ENCODE results near the gene SCN4A.

SCN4A gene

DNA sequence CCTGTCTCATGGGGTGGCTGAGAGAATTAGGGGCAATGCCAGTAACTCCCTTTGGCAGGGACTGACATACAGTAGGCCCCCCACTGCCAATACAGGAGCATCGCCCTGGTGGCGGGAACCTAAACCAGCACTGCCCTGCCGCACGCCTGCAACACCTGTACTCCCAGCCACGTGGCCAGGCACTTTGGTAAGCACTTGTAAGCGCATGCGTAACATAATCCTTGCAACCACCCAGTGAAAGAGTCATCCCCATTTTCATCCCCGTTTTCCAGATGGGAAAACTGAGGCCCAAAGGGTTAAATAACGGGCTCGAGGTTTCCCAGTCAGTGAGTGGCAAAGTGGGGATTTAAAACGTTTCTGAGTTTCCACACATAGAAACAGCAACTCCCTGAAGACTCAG, 17.5 kb downstream of the SCN4A start:
- DNase-seq (ENCODE audit: low read depth) = no peak

DNA sequence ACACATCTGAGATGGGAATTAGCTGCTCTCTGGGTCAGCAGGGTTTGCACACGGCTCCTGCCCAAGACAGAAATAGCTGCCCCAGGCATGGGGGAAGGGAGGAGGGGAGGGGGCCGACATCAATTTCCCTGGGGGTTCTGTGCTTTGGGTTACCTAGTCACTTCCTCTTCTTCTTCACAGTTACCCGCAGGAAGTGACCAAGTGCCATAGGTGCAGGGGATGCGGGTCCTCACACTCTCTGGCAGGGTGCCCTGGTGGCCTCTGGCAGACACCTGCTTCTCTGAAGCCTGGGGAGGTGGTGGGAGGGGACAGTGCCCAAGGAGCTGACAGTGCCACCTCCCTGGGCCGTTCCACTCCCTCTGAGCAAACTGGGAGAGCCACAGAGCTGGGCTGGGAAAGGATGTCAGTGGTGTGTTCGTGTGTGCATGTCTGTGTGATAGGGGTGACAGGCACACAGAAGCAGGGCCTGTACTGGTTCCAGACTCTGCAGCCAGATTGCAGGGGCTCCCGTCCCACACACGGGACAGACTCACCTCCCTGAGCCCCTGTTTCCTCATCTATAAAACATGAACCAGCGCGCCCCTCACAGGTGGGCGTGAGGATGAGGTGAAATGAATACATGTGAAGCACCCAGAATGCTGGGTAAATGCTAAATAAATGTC, 18.2 kb downstream of the SCN4A start:
- no peak for DNase-seq (ENCODE audit: low read depth)

- DNase-seq (ENCODE audit: low read depth) = no peak
Observed at GRCh38 chr17:63950940-63951907, 21.5 kb downstream of the SCN4A start.

- no peak for DNase-seq (ENCODE audit: low read depth)
Observed at GRCh38 chr17:63949576-63950250, 23.0 kb downstream of the SCN4A start.

GRCh38 chr17:63948521-63948920, 24.2 kb downstream of the SCN4A start:
- no peak for DNase-seq (ENCODE audit: low read depth)

DNA sequence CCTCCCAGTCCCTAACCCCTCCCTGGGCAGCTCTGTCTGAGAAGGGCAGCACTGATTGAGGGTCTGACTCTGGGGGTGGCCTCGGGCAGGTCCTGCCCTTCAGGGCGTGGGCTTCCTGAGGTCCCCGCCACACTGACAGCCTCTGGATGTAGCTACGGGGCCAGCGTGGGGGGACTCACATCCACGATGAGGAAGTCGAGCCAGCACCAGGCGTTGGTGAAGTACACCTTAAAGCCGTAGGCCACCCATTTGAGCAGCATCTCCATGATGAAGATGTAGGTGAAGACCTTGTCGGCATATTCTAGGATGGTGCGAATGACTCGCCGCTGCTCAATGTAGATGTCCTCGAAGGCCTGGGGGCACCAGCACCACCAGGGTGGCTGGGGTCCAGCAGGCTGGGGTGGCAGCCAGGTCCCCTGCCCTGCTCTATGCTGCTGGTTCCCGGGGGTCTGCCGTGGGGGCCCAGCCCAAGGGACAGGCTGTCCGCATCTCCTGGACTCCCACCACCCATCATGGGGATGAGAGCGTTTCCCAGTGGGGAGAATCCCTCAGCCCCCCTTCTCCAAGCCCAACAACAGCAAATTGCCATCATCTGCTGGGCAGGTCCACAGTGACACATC, 24.9 kb downstream of the SCN4A start:
- no peak for DNase-seq (ENCODE audit: low read depth)

- no peak for DNase-seq (ENCODE audit: low read depth)
Observed at GRCh38 chr17:63946440-63947363, 26.0 kb downstream of the SCN4A start.

GRCh38 chr17:63945784-63946439, 26.8 kb downstream of the SCN4A start:
- DNase-seq (ENCODE audit: low read depth) = no peak

GRCh38 chr17:63944736-63945499, 27.8 kb downstream of the SCN4A start:
- DNase-seq (ENCODE audit: low read depth) = no peak

DNA sequence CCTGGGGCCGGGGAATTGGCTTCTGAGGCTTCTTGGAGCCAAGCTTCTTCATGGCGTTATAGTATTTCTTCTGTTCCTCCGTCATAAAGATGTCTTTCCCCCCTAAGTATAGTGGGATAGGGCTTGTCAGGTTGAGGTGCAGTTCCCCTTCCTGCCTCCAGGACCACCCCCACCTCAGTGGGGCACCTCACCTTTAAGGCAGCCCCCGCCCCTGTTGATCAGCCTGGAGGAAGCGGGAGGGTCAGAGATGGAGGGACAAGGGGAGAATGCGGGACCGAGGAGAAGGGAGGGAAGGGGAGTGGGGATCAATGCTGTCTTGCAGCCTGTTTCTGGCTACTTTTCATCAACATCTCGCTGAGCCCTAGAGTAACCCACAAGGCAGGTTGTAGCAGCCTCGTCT, 29.0 kb downstream of the SCN4A start:
- DNase-seq (ENCODE audit: low read depth) = no peak

DNA sequence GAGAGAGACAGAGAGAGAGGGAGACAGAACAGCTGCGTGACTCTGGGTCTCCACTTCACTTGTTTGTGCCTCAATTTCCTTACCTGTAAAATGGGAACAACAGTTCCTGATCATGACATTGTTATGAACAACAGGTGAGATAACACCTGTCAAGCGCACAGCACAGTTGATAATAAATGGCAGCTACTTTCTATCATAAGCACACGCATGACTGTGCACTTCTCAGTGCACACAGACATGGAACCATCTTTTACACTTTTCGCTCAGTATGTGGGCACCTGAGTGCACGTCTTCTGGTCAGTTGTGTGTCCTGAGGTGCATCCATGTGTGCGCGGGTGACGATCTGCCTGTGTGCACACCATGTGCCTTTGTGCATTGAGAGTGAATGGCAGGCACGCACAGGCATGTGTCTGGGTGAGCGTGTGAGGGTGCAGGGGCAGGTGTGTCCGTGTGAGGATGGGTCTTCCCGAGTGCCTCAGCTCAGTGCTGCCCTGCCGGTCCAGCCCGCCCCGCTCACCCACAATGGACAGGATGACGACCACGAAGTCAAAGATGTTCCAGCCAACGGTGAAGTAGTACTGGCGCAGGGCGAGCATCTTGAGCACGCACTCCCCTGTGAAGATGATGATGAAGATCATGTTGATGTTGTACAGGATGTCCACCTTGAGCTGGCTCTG, 30.3 kb downstream of the SCN4A start:
- no peak for DNase-seq (ENCODE audit: low read depth)

DNA sequence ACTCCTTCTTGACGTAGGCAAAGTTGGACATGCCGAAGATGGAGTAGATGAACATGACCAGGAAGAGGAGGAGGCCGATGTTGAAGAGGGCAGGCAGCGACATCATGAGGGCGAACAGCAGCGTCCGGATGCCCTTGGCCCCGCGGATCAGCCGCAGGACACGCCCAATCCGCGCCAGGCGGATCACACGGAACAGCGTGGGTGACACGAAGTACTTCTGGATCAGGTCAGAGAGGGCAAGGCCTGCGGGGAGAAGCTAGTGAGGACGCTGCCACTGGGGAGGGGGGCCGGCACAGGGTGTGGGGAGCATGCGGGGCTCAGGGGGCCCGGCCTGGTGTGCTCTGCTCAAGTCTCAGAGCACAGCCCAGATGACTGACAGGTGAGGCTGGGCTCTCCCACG, 31.0 kb downstream of the SCN4A start:
- no peak for DNase-seq (ENCODE audit: low read depth)

GRCh38 chr17:63941162-63941561, 31.6 kb downstream of the SCN4A start:
- no peak for DNase-seq (ENCODE audit: low read depth)

GRCh38 chr17:63940584-63940983, 32.1 kb downstream of the SCN4A start:
- DNase-seq (ENCODE audit: low read depth) = no peak

GRCh38 chr17:63939884-63940283, 32.8 kb downstream of the SCN4A start:
- no peak for DNase-seq (ENCODE audit: low read depth)

DNA sequence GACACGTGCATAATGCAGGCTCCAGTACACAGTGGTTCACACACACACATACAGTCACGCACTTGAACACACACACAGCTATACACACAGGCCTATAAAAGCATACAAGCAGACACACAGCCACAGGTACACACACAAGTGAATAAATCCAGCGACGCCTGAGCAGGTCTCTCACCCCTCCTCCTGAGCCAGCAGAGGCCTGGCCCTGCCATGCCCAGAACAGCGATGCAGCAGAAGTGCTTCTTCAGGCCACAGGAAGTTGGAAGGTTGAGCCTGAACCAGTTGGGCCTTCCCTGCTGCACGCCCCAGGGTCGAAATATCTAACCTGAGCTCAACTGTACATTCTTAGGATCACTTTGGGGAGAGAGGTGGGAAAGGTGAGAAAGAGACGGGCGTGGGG, 33.3 kb downstream of the SCN4A start:
- DNase-seq (ENCODE audit: low read depth) = no peak

GRCh38 chr17:63937920-63938319, 34.8 kb downstream of the SCN4A start:
- DNase-seq (ENCODE audit: low read depth) = no peak

DNA sequence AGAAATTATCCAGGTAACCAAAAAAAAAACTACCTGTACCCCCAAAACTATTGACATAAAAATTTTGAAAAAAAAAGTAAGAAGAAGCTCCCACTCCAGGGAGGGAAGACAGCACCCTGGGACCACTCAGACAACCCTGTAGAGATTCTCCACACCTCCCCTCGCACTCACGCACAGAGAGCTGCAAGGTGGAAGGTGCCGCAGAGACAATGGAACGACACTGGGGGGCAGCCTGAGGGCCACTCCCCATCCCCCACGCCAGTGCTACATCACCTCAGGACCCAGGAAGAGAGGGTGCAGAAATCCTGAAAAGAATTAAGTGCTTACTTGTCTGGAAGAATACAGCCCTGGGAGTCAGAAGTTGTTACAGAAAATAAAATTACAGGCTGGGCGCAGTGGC, 35.4 kb downstream of the SCN4A start:
- DNase-seq (ENCODE audit: low read depth) = no peak
